H9 (cell line): ENCODE data around the gene PLAGL1. TPM values are rescaled to one million over a fixed set of nuclear protein-coding genes. Genes with fewer than 3 reads are reported as not detected.

ENCODE experiments used
- DNase-seq: peaks from one replicate; pipeline ENCODE4 v3.0.0-alpha.2; 2017
- H2AFZ ChIP-seq: one replicate; pipeline ENCODE4 v1.6.1; 2013; ENCODE audit warnings: mild to moderate bottlenecking, low read length, control low read depth, moderate library complexity
- H2AK5ac ChIP-seq: 2 replicates; pipeline ENCODE4 v1.6.1; 2013; ENCODE audit warnings: low read length, control low read depth, mixed read lengths; ENCODE audit not compliant: insufficient read length
- H2BK120ac ChIP-seq: one replicate; pipeline ENCODE4 v1.6.1; 2013; ENCODE audit warnings: low read depth, mild to moderate bottlenecking, low read length, control low read depth, inconsistent platforms; ENCODE audit not compliant: poor library complexity, severe bottlenecking
- H2BK12ac ChIP-seq: 2 replicates; pipeline ENCODE4 v1.6.1; 2013; ENCODE audit warnings: low read length, control low read depth, mixed read lengths, low read depth; ENCODE audit not compliant: insufficient read length
- H2BK15ac ChIP-seq: 2 replicates; pipeline ENCODE4 v1.6.1; 2013; ENCODE audit warnings: low read depth, low read length, control low read depth
- H2BK20ac ChIP-seq: one replicate; pipeline ENCODE4 v1.6.1; 2013; ENCODE audit warnings: low read depth, mild to moderate bottlenecking, low read length, control low read depth, inconsistent platforms; ENCODE audit not compliant: poor library complexity, severe bottlenecking
- H2BK5ac ChIP-seq: 2 replicates; pipeline ENCODE4 v1.6.1; 2013; ENCODE audit warnings: low read length, control low read depth, mixed read lengths; ENCODE audit not compliant: insufficient read length
- H3K14ac ChIP-seq: 2 replicates; pipeline ENCODE4 v1.6.1; 2013; ENCODE audit warnings: low read length, control low read depth; ENCODE audit not compliant: insufficient read depth
- H3K18ac ChIP-seq: 2 replicates; pipeline ENCODE4 v1.6.1; 2013; ENCODE audit warnings: low read depth, mild to moderate bottlenecking, mixed read lengths, low read length, control low read depth; ENCODE audit not compliant: insufficient read length
- H3K23ac ChIP-seq: 2 replicates; pipeline ENCODE4 v1.6.1; 2013; ENCODE audit warnings: low read length, control low read depth, mixed read lengths, low read depth; ENCODE audit not compliant: insufficient read length
- H3K23me2 ChIP-seq: 2 replicates; pipeline ENCODE4 v1.6.1; 2013; ENCODE audit warnings: low read depth, mild to moderate bottlenecking, mixed read lengths, low read length, control low read depth; ENCODE audit not compliant: insufficient read length, poor library complexity, severe bottlenecking
- H3K27ac ChIP-seq: 2 replicates; pipeline ENCODE4 v1.5.1; 2013; ENCODE audit warnings: low read length, control low read depth, mixed read lengths, low read depth; ENCODE audit not compliant: insufficient read length
- H3K27me3 ChIP-seq: 2 replicates; pipeline ENCODE4 v1.6.1; 2013; ENCODE audit warnings: low read length, control low read depth, inconsistent platforms; ENCODE audit not compliant: insufficient read depth
- H3K4ac ChIP-seq: 2 replicates; pipeline ENCODE4 v1.6.1; 2013; ENCODE audit warnings: low read depth, mild to moderate bottlenecking, control low read depth, inconsistent platforms, low read length, moderate library complexity
- H3K4me1 ChIP-seq: 2 replicates; pipeline ENCODE4 v1.6.1; 2013; ENCODE audit warnings: low read length, control low read depth, inconsistent platforms; ENCODE audit not compliant: insufficient read depth
- H3K4me2 ChIP-seq: 2 replicates; pipeline ENCODE4 v1.6.1; 2013; ENCODE audit warnings: low read length, control low read depth, mixed read lengths; ENCODE audit not compliant: insufficient read length, insufficient read depth
- H3K56ac ChIP-seq: 2 replicates; pipeline ENCODE4 v1.6.1; 2013; ENCODE audit warnings: low read depth, mild to moderate bottlenecking, mixed read lengths, low read length, control low read depth; ENCODE audit not compliant: insufficient read length
- H3K79me1 ChIP-seq: 2 replicates; pipeline ENCODE4 v1.6.1; 2013; ENCODE audit warnings: low read depth, mild to moderate bottlenecking, moderate library complexity, low read length, control low read depth, inconsistent platforms; ENCODE audit not compliant: insufficient read depth, poor library complexity, severe bottlenecking
- H3K79me2 ChIP-seq: 2 replicates; pipeline ENCODE4 v1.6.1; 2013; ENCODE audit warnings: low read length, control low read depth, inconsistent platforms; ENCODE audit not compliant: insufficient read depth
- H3K9ac ChIP-seq: 2 replicates; pipeline ENCODE4 v1.6.1; 2013; ENCODE audit warnings: low read length, control low read depth, mixed read lengths; ENCODE audit not compliant: insufficient read length; ENCODE audit errors: extremely low read depth
- H3K9me3 ChIP-seq: one replicate; pipeline ENCODE4 v1.6.1; 2013; ENCODE audit warnings: low read depth, low read length, inconsistent platforms; ENCODE audit not compliant: control insufficient read depth
- H3T11ph ChIP-seq: one replicate; pipeline ENCODE4 v1.6.1; 2013; ENCODE audit warnings: mild to moderate bottlenecking, low read length, control low read depth, inconsistent platforms
- H4K20me1 ChIP-seq: one replicate; pipeline ENCODE4 v1.6.1; 2013; ENCODE audit not compliant: control insufficient read depth, insufficient read length, insufficient read depth
- H4K5ac ChIP-seq: 2 replicates; pipeline ENCODE4 v1.6.1; 2013; ENCODE audit warnings: low read depth, mild to moderate bottlenecking, mixed read lengths, low read length, control low read depth; ENCODE audit not compliant: insufficient read length
- H4K8ac ChIP-seq: replicated peaks from 2 replicates; pipeline ENCODE4 v1.6.1; 2013; ENCODE audit warnings: low read length, control low read depth, mixed read lengths, low read depth; ENCODE audit not compliant: insufficient read length
- H4K91ac ChIP-seq: 2 replicates; pipeline ENCODE4 v1.6.1; 2013; ENCODE audit warnings: low read depth, mild to moderate bottlenecking, moderate library complexity, mixed read lengths, low read length, control low read depth; ENCODE audit not compliant: insufficient read length
- H3K27ac Mint-ChIP-seq, 3 experiments: 2 replicates in 2 of 3; 3 replicates in 1 of 3; pipeline ENCODE4 v1.8.0; 2020 to 2021; ENCODE audit warnings: mixed read lengths in 3 of 3, mild to moderate bottlenecking in 1 of 3, moderate library complexity in 1 of 3
- H3K27me3 Mint-ChIP-seq: 2 replicates; pipeline ENCODE4 v1.8.0; 2021; ENCODE audit warnings: low read depth, mild to moderate bottlenecking, moderate library complexity, mixed read lengths
- H3K36me3 Mint-ChIP-seq, 3 experiments: 2 replicates in 2 of 3; 3 replicates in 1 of 3; pipeline ENCODE4 v1.8.0; 2020 to 2021; ENCODE audit warnings: low read depth in 3 of 3, mixed read lengths in 3 of 3; ENCODE audit not compliant: insufficient read depth in 1 of 3
- H3K4me1 Mint-ChIP-seq, 2 experiments: 2 replicates each; pipeline ENCODE4 v1.8.0; 2020; ENCODE audit warnings: mixed read lengths in 2 of 2
- H3K4me3 Mint-ChIP-seq, 2 experiments: 2 replicates in 1 of 2; 3 replicates in 1 of 2; pipeline ENCODE4 v1.8.0; 2020 to 2021; ENCODE audit warnings: mild to moderate bottlenecking in 2 of 2, mixed read lengths in 2 of 2, moderate library complexity in 1 of 2
- H3K9me3 Mint-ChIP-seq, 2 experiments: 2 replicates in 1 of 2; 3 replicates in 1 of 2; pipeline ENCODE4 v1.8.0; 2020; ENCODE audit warnings: mild to moderate bottlenecking in 2 of 2, mixed read lengths in 2 of 2, moderate library complexity in 1 of 2
- WGBS: extraction: QIAGEN DNeasy Blood & Tissue Kit; methylation state at CpG from one replicate; pipeline ENCODE4 v1.1.7; 2013; ENCODE audit warnings: missing lambda C conversion rate, low lambda C conversion rate, mixed read lengths; ENCODE audit not compliant: insufficient read length; ENCODE audit errors: extremely low coverage; 5-methylcytosine and 5-hydroxymethylcytosine counted together
- total RNA-seq: library from RNA; stranded (reverse); gene quantifications from 2 replicates; pipeline ENCODE4 v1.2.1, GENCODE V29; 2021
- TF ChIP-seq, protein P1 (sequence below): fragments of 200-600 bp; sonication (generic); conservative IDR thresholded peaks from 3 replicates; pipeline ENCODE4 v1.8.0; 2021; ENCODE audit warnings: antibody characterized with exemption, mild to moderate bottlenecking

PLAGL1 gene
- total RNA-seq, 1 experiment from 2014 or later, result 1.9 TPM

DNA sequence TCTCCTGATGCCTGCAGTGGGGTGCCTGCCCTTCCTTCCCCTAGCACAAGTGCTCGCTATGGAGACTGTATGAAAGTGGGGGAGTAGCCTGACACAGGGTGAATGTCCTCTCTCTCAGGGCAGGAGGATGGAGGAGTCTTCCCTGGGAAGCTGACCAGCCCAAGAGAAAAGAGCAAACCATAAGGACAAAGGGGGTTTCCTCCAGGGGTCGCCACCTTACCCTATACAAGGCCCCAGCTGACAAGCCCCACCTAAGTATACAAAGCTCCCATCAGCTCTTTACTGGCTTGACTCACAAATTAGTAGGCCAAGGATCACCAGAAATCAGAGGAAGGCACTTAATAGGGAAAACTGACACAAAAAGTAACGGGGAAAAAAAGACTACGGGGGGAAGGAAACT is 54.1 kb downstream of the PLAGL1 start:
- H3K4ac ChIP-seq, result no peak overlapping the region
- Mint-ChIP-seq H3K36me3 (no peaks in the 10 kb centered on the region), H3K27ac (no peak overlapping the region), H3K4me3 (no peak overlapping the region), H3K27me3 (peaks cover 33% of the 10 kb centered on the region), H3K9me3 (no peaks in the 10 kb centered on the region), H3K4me1 (peaks cover 23 to 28% of the 10 kb centered on the region in 2 experiments)
- H4K8ac ChIP-seq, result no peak overlapping the region
- H2BK20ac ChIP-seq, result no peak overlapping the region
- no peak overlapping the region for H3K4me2 ChIP-seq
- no peak overlapping the region for H2AK5ac ChIP-seq
- H3K4me1 ChIP-seq, result peaks cover 11% of the 10 kb centered on the region
- H2BK5ac ChIP-seq, result no peak overlapping the region
- no peak overlapping the region for H3K56ac ChIP-seq
- no peak overlapping the region for H3K18ac ChIP-seq
- H3K27ac ChIP-seq, result no peak overlapping the region
- no peak overlapping the region for H4K91ac ChIP-seq
- H3T11ph ChIP-seq, result no peak overlapping the region
- H3K9me3 ChIP-seq, result no peaks in the 10 kb centered on the region
- WGBS, result no CpG with 5 or more reads among the region's 4 CpGs
- no peak overlapping the region for H2AFZ ChIP-seq
- no peak for DNase-seq
- no peak overlapping the region for H3K23ac ChIP-seq
- H3K14ac ChIP-seq, result no peak overlapping the region
- no peak overlapping the region for H2BK12ac ChIP-seq
- no peaks in the 10 kb centered on the region for H3K79me1 ChIP-seq
- H3K27me3 ChIP-seq, result peaks cover 30% of the 10 kb centered on the region
- H2BK15ac ChIP-seq, result no peak overlapping the region
- no peaks in the 10 kb centered on the region for H3K23me2 ChIP-seq
- no peaks in the 10 kb centered on the region for H3K79me2 ChIP-seq
- H4K5ac ChIP-seq, result no peak overlapping the region
- H2BK120ac ChIP-seq, result no peak overlapping the region
- TF ChIP-seq, protein P1, sequence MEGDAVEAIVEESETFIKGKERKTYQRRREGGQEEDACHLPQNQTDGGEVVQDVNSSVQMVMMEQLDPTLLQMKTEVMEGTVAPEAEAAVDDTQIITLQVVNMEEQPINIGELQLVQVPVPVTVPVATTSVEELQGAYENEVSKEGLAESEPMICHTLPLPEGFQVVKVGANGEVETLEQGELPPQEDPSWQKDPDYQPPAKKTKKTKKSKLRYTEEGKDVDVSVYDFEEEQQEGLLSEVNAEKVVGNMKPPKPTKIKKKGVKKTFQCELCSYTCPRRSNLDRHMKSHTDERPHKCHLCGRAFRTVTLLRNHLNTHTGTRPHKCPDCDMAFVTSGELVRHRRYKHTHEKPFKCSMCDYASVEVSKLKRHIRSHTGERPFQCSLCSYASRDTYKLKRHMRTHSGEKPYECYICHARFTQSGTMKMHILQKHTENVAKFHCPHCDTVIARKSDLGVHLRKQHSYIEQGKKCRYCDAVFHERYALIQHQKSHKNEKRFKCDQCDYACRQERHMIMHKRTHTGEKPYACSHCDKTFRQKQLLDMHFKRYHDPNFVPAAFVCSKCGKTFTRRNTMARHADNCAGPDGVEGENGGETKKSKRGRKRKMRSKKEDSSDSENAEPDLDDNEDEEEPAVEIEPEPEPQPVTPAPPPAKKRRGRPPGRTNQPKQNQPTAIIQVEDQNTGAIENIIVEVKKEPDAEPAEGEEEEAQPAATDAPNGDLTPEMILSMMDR, result peak; percentile 44; the same call in 2 of the 3 replicates
- no peaks in the 10 kb centered on the region for H4K20me1 ChIP-seq
- H3K9ac ChIP-seq, result no peak overlapping the region
